ENCODE measurements around the gene PARS2.

DNA sequence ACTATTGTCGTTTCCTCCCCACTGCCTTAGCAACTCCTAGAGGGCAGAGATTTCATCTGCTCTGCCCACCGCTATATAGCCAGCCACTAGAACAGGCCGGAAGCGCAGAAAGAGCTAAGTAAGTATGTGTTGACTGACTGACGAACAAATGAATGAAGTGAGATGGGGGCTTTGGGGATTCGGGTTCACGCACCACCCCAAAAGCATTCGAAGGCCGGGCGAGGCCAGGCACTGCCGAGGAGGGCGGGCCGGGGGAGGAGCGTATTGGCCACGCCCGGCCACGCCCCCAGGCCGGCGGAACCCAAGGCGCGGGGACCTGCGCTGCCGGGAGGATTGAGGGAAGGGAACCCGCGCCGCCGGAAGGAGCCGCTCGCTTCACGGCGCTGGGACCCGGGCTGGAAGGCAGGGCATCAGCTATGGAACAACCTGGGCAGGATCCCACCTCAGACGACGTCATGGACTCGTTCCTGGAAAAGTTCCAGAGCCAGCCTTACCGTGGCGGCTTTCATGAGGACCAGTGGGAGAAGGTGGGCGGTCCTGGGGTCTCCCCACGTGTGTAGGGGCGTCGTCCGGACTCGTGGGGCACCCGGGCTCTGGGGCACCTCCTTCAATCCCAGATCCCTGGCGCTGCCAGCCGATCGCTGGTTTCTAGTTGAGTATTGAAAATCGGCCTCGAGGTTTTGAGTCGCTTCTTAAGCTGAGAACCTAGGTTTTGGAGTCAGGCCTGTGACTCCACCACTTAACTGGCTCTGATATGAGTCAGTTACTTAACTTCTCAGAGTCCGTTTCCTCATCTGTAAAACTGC lies 48.6 kb downstream of the PARS2 start, which contains the start of gene TTC4:
- TF ChIP-seq ZBTB33 (IDR thresholded peaks at IDR 0.05) (no peak), FOXA1 (IDR thresholded peaks at IDR 0.05) (no peak), SP1 (IDR thresholded peaks at IDR 0.05) (peak; percentile 75), YY1 (IDR thresholded peaks at IDR 0.05) (no peak), TAF1 (conservative IDR thresholded peaks at IDR 0.05) (no peak), RAD21 (IDR thresholded peaks at IDR 0.05) (peak; percentile 43 to 57), ATF3 (IDR thresholded peaks at IDR 0.05) (no peak), JUND (IDR thresholded peaks at IDR 0.05) (no peak), NR2F2 (IDR thresholded peaks at IDR 0.05) (no peak), EGR1 (IDR thresholded peaks at IDR 0.05; ENCODE audit: low read depth in 2 of 2) (no peak), GABPA (IDR thresholded peaks at IDR 0.05 in 1 of 2, conservative IDR thresholded peaks at IDR 0.05 in 1 of 2) (peak; percentile 84 to 94)
- TF ChIP-seq, protein P1, sequence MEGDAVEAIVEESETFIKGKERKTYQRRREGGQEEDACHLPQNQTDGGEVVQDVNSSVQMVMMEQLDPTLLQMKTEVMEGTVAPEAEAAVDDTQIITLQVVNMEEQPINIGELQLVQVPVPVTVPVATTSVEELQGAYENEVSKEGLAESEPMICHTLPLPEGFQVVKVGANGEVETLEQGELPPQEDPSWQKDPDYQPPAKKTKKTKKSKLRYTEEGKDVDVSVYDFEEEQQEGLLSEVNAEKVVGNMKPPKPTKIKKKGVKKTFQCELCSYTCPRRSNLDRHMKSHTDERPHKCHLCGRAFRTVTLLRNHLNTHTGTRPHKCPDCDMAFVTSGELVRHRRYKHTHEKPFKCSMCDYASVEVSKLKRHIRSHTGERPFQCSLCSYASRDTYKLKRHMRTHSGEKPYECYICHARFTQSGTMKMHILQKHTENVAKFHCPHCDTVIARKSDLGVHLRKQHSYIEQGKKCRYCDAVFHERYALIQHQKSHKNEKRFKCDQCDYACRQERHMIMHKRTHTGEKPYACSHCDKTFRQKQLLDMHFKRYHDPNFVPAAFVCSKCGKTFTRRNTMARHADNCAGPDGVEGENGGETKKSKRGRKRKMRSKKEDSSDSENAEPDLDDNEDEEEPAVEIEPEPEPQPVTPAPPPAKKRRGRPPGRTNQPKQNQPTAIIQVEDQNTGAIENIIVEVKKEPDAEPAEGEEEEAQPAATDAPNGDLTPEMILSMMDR (IDR thresholded peaks at IDR 0.05; ENCODE audit: low read depth, low read length, missing input control), result no peak
- TF ChIP-seq, protein P2, sequence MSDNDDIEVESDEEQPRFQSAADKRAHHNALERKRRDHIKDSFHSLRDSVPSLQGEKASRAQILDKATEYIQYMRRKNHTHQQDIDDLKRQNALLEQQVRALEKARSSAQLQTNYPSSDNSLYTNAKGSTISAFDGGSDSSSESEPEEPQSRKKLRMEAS (IDR thresholded peaks at IDR 0.05), result peak; percentile 32
- TF ChIP-seq, protein P3, sequence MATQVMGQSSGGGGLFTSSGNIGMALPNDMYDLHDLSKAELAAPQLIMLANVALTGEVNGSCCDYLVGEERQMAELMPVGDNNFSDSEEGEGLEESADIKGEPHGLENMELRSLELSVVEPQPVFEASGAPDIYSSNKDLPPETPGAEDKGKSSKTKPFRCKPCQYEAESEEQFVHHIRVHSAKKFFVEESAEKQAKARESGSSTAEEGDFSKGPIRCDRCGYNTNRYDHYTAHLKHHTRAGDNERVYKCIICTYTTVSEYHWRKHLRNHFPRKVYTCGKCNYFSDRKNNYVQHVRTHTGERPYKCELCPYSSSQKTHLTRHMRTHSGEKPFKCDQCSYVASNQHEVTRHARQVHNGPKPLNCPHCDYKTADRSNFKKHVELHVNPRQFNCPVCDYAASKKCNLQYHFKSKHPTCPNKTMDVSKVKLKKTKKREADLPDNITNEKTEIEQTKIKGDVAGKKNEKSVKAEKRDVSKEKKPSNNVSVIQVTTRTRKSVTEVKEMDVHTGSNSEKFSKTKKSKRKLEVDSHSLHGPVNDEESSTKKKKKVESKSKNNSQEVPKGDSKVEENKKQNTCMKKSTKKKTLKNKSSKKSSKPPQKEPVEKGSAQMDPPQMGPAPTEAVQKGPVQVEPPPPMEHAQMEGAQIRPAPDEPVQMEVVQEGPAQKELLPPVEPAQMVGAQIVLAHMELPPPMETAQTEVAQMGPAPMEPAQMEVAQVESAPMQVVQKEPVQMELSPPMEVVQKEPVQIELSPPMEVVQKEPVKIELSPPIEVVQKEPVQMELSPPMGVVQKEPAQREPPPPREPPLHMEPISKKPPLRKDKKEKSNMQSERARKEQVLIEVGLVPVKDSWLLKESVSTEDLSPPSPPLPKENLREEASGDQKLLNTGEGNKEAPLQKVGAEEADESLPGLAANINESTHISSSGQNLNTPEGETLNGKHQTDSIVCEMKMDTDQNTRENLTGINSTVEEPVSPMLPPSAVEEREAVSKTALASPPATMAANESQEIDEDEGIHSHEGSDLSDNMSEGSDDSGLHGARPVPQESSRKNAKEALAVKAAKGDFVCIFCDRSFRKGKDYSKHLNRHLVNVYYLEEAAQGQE (IDR thresholded peaks at IDR 0.05), result peak; percentile 47

All from liver (tissue), 3 donors.